HepG2 (cell line): ENCODE results near the gene IL2RA.

Experiments
- AFF4 ChIP-seq: sonication (generic); formaldehyde crosslinking; IDR thresholded peaks from 2 replicates; pipeline ENCODE4 v1.4.0; 2020; ENCODE audit warnings: missing genetic modification reagents
- ARID2 ChIP-seq: sonication (generic); formaldehyde crosslinking; IDR thresholded peaks from 2 replicates; pipeline ENCODE4 v1.8.1; 2022; ENCODE audit warnings: mild to moderate bottlenecking, missing genetic modification reagents, borderline replicate concordance
- BCL6 ChIP-seq: IDR thresholded peaks from 2 replicates; pipeline ENCODE4 v1.6.1; 2016; ENCODE audit warnings: missing genetic modification reagents, missing compliant biosample characterization
- BRD4 ChIP-seq: sonication (generic); formaldehyde crosslinking; IDR thresholded peaks from 2 replicates; pipeline ENCODE4 v1.4.0; 2020; ENCODE audit warnings: missing genetic modification reagents
- BRF2 ChIP-seq: sonication (generic); formaldehyde crosslinking; IDR thresholded peaks from 2 replicates; pipeline ENCODE4 v1.8.1; 2022; ENCODE audit warnings: mild to moderate bottlenecking, missing genetic modification reagents
- CTCF ChIP-seq: sonication (generic); formaldehyde crosslinking; IDR thresholded peaks from 2 replicates; pipeline ENCODE4 v1.5.0; 2020; ENCODE audit warnings: mild to moderate bottlenecking, missing genetic modification reagents, moderate library complexity
- HMG20A ChIP-seq: IDR thresholded peaks from 2 replicates; pipeline ENCODE4 v1.6.1; 2016; ENCODE audit warnings: borderline replicate concordance
- MTF2 ChIP-seq: sonication (generic); formaldehyde crosslinking; IDR thresholded peaks from 2 replicates; pipeline ENCODE4 v1.5.0; 2020; ENCODE audit warnings: missing genetic modification reagents, borderline replicate concordance
- NFIC ChIP-seq: IDR thresholded peaks from 2 replicates; pipeline ENCODE4 v1.6.1; 2012; ENCODE audit warnings: mild to moderate bottlenecking, low read length, inconsistent platforms
- POLR2AphosphoS5 ChIP-seq: IDR thresholded peaks from 2 replicates; pipeline ENCODE4 v1.6.1; 2012; ENCODE audit warnings: low read depth, low read length
- SMC3 ChIP-seq: IDR thresholded peaks from 2 replicates; pipeline ENCODE4 v1.6.1; 2011; ENCODE audit warnings: low read length, improper control_type of control experiment
- SP2 ChIP-seq: sonication (generic); formaldehyde crosslinking; IDR thresholded peaks from 2 replicates; pipeline ENCODE4 v1.5.1; 2020; ENCODE audit warnings: mild to moderate bottlenecking, missing genetic modification reagents
- TF ChIP-seq, protein P1 (sequence below): sonication (generic); formaldehyde crosslinking; IDR thresholded peaks from 2 replicates; pipeline ENCODE4 v1.5.1; 2020; ENCODE audit warnings: mild to moderate bottlenecking, missing genetic modification reagents, moderate library complexity

DNA sequence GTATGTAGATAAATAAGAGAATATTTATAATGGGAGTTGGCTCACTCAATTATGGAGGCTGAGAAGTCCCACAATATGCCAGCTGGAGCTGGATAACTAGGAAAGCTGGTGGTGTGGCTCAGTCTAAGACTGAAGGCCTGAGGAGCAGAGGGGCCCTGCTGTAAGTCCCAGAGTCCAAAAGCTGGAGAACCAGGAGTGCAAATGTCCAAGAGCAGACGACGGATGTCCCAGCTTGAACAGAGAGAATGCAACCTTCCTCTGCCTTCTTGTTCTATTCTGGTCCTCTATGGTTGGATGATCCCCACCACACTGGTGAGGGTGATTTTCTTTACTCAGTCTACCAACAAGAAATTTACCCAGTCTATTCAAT, 13.2 kb downstream of the IL2RA start:
- no peak for TF ChIP-seq BCL6
- TF ChIP-seq POLR2AphosphoS5, result no peak
- TF ChIP-seq SMC3, result no peak
- TF ChIP-seq MTF2, result no peak
- TF ChIP-seq ARID2, result no peak
- TF ChIP-seq AFF4 (CRISPR knock-in tag), result no peak
- TF ChIP-seq SP2, result no peak
- TF ChIP-seq HMG20A (CRISPR knock-in tag), result no peak
- TF ChIP-seq, protein P1, sequence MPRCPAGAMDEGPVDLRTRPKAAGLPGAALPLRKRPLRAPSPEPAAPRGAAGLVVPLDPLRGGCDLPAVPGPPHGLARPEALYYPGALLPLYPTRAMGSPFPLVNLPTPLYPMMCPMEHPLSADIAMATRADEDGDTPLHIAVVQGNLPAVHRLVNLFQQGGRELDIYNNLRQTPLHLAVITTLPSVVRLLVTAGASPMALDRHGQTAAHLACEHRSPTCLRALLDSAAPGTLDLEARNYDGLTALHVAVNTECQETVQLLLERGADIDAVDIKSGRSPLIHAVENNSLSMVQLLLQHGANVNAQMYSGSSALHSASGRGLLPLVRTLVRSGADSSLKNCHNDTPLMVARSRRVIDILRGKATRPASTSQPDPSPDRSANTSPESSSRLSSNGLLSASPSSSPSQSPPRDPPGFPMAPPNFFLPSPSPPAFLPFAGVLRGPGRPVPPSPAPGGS, result no peak
- TF ChIP-seq CTCF (CRISPR knock-in tag), result no peak
- TF ChIP-seq BRF2 (CRISPR knock-in tag), result no peak
- no peak for TF ChIP-seq NFIC
- TF ChIP-seq BRD4 (CRISPR knock-in tag), result no peak
